ENCODE data around the gene HTT. TPM values are rescaled to one million over a fixed set of nuclear protein-coding genes. Genes with fewer than 3 reads are reported as not detected.

Gene HTT
- total and polyA plus RNA-seq, 2 of the 8 experiments (the other 6 are each of a cell fraction or from before 2014, with no cell fraction given) = 24.0 to 71.0 TPM

DNA sequence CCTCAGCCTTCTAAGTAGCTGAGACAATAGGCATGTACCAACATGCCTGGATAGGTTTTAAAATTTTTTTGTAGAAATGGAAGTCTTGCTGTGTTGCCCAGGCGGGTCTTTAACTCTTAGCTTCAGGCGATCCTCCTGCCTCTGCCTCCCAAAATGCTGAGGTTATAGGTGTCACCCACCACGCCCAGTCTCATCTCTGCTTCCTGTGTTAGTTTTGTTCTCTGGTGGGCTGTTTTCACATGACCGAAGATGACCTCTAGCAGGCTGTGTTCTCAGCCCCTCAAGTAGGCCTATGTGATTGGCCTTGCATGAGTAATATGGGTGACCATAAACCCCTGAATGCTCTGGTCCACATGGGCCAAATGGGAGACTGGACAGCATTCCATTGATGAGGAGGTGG is 117.7 kb downstream of the HTT start:
- H3K4me2 ChIP-seq (ENCODE audit: insufficient read depth in 1 of 2, low read depth in 2 of 2, low read length in 2 of 2) = no peak overlapping the region
- peak overlapping the region; percentile 56; the same call in 1 of the 2 replicates for H2BK5ac ChIP-seq (ENCODE audit: low read depth, low read length)
- no peak for TF ChIP-seq BACH1 (IDR thresholded peaks at IDR 0.05; ENCODE audit: low read length)
- no peak for TF ChIP-seq BCL11A (IDR thresholded peaks at IDR 0.05; ENCODE audit: low read depth in 2 of 2, low read length in 2 of 2)
- TF ChIP-seq YY1 (IDR thresholded peaks at IDR 0.05; ENCODE audit: low read depth, low read length) = no peak
- TF ChIP-seq, protein P1, sequence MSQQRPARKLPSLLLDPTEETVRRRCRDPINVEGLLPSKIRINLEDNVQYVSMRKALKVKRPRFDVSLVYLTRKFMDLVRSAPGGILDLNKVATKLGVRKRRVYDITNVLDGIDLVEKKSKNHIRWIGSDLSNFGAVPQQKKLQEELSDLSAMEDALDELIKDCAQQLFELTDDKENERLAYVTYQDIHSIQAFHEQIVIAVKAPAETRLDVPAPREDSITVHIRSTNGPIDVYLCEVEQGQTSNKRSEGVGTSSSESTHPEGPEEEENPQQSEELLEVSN (IDR thresholded peaks at IDR 0.05) = no peak
- TF ChIP-seq POLR2A (IDR thresholded peaks at IDR 0.05; ENCODE audit: control extremely low read depth in 1 of 2, low read depth in 2 of 2, low read length in 2 of 2) = no peak
- TF ChIP-seq EP300 (IDR thresholded peaks at IDR 0.05; ENCODE audit: borderline replicate concordance in 1 of 2, low read depth in 2 of 2, low read length in 2 of 2) = no peak
- TF ChIP-seq HDAC6 (IDR thresholded peaks at IDR 0.05; ENCODE audit: low read depth, low read length) = no peak
- no peak for TF ChIP-seq POLR2AphosphoS5 (IDR thresholded peaks at IDR 0.05; ENCODE audit: low read depth, low read length)
- TF ChIP-seq GTF2F1 (IDR thresholded peaks at IDR 0.05; ENCODE audit: borderline replicate concordance, low read depth, low read length) = no peak
- TF ChIP-seq RNF2 (IDR thresholded peaks at IDR 0.05; ENCODE audit: borderline replicate concordance, low read depth, low read length, missing control alignments, poor library complexity, severe bottlenecking) = no peak
- no peak for TF ChIP-seq TAF1 (IDR thresholded peaks at IDR 0.05; ENCODE audit: low read depth, low read length)
- TF ChIP-seq CBX8 (IDR thresholded peaks at IDR 0.05; ENCODE audit: borderline replicate concordance, low read depth, low read length) = no peak
- H3K4me3 ChIP-seq (ENCODE audit: extremely low read depth in 1 of 4, insufficient read depth in 2 of 4, low read depth in 3 of 4, low read length in 4 of 4) = no peak overlapping the region
- H3K4me1 ChIP-seq (replicated peaks in 1 of 4; ENCODE audit: control insufficient read depth in 3 of 4, insufficient read depth in 4 of 4, low read length in 3 of 4) = no peaks in the 10 kb centered on the region
- H3K4ac ChIP-seq (replicated peaks; ENCODE audit: insufficient read length, low read depth, low read length) = no peak overlapping the region
- ChIA-PET CTCF (ENCODE audit: partially characterized antibody) (interaction anchor here (0.9 to 1.3 kb wide), 6 partner anchors 13 to 87 kb away, joined by 3 to 4 read pairs (median 3); no protein-coding TSS in a partner anchor), POLR2A (ENCODE audit: partially characterized antibody) (interaction anchor here (1.4 kb wide), 1 partner anchor 10 kb away, joined by 3 read pairs; no protein-coding TSS in a partner anchor)
- no peak overlapping the region for H2BK120ac ChIP-seq (replicated peaks; ENCODE audit: low read depth, low read length)
- no peak overlapping the region for H3K18ac ChIP-seq (ENCODE audit: extremely low read depth, low read length)
- no peak overlapping the region; the same call in 1 of the 2 replicates for H3K27ac ChIP-seq (ENCODE audit: low read depth, low read length)
- no peaks in the 10 kb centered on the region for H3K27me3 ChIP-seq (replicated peaks in 1 of 4; ENCODE audit: control insufficient read depth in 3 of 4, extremely low read depth in 1 of 4, insufficient read depth in 3 of 4, low read length in 3 of 4)
- FAIRE-seq (no peak), DNase-seq (ENCODE audit: low read depth in 1 of 2, low spot score in 2 of 2) (no peak)
- no peak overlapping the region for H3K23ac ChIP-seq (ENCODE audit: insufficient read length)
- no peak overlapping the region for H2BK15ac ChIP-seq (ENCODE audit: low read length)
- no peak overlapping the region for H3K14ac ChIP-seq (ENCODE audit: insufficient read length)
- no peak overlapping the region for H2BK20ac ChIP-seq (ENCODE audit: low read length)
- H3K9me3 ChIP-seq (ENCODE audit: insufficient read depth in 2 of 2, low read depth in 1 of 2, low read length in 1 of 2) = no peaks in the 10 kb centered on the region
- H2AFZ ChIP-seq (ENCODE audit: low read length) = no peak overlapping the region
- 0 out of 2 replicates have a peak, but pooled peaks cover 4% of the 10 kb centered on the region for H3K79me1 ChIP-seq (ENCODE audit: low read depth, low read length)
- H3K56ac ChIP-seq (replicated peaks; ENCODE audit: insufficient read length, low read depth, low read length) = no peak overlapping the region
- no peak overlapping the region for H4K8ac ChIP-seq (ENCODE audit: extremely low read depth, insufficient read depth, low read length)
- H2BK12ac ChIP-seq (ENCODE audit: low read depth, low read length) = no peak overlapping the region
- no peak overlapping the region for H2AK5ac ChIP-seq (ENCODE audit: low read depth, low read length)
- H3K23me2 ChIP-seq (ENCODE audit: low read depth, low read length) = no peaks in the 10 kb centered on the region
- peaks cover 0 to 6% of the 10 kb centered on the region in 2 experiments for H4K20me1 ChIP-seq (replicated peaks in 1 of 2; ENCODE audit: control insufficient read depth in 1 of 2, insufficient read depth in 2 of 2, low read length in 2 of 2)
- no peak overlapping the region for H4K5ac ChIP-seq (ENCODE audit: insufficient read length, low read depth, low read length)
- H3K79me2 ChIP-seq (ENCODE audit: control insufficient read depth in 1 of 2, insufficient read depth in 2 of 2, low read length in 2 of 2) = no peaks in the 10 kb centered on the region
- H3K36me3 ChIP-seq (ENCODE audit: control insufficient read depth in 2 of 4, insufficient read depth in 4 of 4, low read length in 3 of 4) = peaks cover 15 to 36% (median 22%) of the 10 kb centered on the region in 4 experiments
- no peak overlapping the region for H4K91ac ChIP-seq (replicated peaks; ENCODE audit: insufficient read length, low read length)
- H3K9ac ChIP-seq (replicated peaks in 1 of 4; ENCODE audit: extremely low read depth in 1 of 4, low read depth in 3 of 4, low read length in 3 of 4) = no peak overlapping the region
- 87% methylated on average over 4 of the region's 4 CpGs; no CpG with 5 or more reads in 1 of the 2 experiments for WGBS, 2 experiments (ENCODE audit: extremely low coverage in 1 of 2, insufficient coverage in 1 of 2, insufficient read length in 1 of 2, insufficient replicate concordance in 2 of 2, low coverage in 1 of 2, low lambda C conversion rate in 2 of 2, missing lambda C conversion rate in 1 of 2)
